GM13976 (cell line): ENCODE results near the gene CEP135.

Experiments used
- DNase-seq: peaks from one replicate; pipeline ENCODE4 v3.0.0; 2012; ENCODE audit warnings: low spot score
- in situ Hi-C: fragments of 300-500 bp; cut with MboI; formaldehyde crosslinking; loops from one replicate; pipeline ENCODE4 v1.12.0; 2022; ENCODE audit warnings: low sequenced_read_pairs, mixed read lengths, inconsistent platforms; ENCODE audit not compliant: unreplicated experiment
- TF ChIP-seq, protein P1 (sequence below): IDR thresholded peaks from 2 replicates; pipeline ENCODE4 v1.5.1; 2012; ENCODE audit warnings: borderline replicate concordance, mild to moderate bottlenecking; ENCODE audit not compliant: insufficient read depth; ENCODE audit errors: extremely low read depth, missing control alignments, control extremely low read depth

CEP135 gene

DNA sequence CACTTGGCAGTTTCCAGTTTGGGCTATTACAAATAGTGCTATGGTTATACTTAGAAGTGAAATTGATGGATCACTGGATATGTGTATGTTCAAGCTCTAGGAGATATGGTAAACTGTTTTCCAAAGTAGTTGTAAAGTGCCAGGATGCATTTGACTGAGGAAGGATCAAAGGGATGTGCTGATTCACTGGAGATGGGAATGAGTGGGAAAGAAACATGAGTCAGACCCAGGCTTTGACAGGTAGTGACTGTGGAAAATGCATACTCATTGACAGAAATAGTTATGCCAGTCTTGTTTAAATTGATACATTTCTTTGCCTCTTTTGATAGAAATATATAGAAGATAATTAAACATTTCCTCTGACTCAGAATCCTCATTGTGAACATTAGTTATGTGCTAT lies 77.9 kb downstream of the CEP135 start:
- in situ Hi-C loops: no loop called here
- DNase-seq: no peak
- TF ChIP-seq, protein P1, sequence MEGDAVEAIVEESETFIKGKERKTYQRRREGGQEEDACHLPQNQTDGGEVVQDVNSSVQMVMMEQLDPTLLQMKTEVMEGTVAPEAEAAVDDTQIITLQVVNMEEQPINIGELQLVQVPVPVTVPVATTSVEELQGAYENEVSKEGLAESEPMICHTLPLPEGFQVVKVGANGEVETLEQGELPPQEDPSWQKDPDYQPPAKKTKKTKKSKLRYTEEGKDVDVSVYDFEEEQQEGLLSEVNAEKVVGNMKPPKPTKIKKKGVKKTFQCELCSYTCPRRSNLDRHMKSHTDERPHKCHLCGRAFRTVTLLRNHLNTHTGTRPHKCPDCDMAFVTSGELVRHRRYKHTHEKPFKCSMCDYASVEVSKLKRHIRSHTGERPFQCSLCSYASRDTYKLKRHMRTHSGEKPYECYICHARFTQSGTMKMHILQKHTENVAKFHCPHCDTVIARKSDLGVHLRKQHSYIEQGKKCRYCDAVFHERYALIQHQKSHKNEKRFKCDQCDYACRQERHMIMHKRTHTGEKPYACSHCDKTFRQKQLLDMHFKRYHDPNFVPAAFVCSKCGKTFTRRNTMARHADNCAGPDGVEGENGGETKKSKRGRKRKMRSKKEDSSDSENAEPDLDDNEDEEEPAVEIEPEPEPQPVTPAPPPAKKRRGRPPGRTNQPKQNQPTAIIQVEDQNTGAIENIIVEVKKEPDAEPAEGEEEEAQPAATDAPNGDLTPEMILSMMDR: no peak

DNA sequence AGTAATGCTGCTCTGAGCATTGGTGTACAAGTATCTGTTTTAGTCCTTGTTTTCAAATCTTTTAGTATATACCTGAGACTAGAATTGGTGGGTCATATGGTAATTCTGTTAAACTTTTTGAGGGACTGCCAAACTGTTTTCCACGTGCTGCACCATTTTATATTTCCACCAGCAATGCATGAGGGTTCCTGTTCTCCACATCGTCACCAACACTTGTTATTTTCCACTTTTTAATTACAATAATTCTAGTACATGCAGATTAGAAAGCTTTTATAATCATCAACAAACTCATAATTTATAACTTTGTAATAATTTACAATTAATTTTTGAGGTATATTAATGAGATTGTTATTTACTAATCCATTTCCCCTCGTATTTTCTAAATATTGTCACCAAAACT lies 79.4 kb downstream of the CEP135 start:
- DNase-seq: no peak
- TF ChIP-seq, protein P1: no peak
- in situ Hi-C loops: no loop called here

DNA sequence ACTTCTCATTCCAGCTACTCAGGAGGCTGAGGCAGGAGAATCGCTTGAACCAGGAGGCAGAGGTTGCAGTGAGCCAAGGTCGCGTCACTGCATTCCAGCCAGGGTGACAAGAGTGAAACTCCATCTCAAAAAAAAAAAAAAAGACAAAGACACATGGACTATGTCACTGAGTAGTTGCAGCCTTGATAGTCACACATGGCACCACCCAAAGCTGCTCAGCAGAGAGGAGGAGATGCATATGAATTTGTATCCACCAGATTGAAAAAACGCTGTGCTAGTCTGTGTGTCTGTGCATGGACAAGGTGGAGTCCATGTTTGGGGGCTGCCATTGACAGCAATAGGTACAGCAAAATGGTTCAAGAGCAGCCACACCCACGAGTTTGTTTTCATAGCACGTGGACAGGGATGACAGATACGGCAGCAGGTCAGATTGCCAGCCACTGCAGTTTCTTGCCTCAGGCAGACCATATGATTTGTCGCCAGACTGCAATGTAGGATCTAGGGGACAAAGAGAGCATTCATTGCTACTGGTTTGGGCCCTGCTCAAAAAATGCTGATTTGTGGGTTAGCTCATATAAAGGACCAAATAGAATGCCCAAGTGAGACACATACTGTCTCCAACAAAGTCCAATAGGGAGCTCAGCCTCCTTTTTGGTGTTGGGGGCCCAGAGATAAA lies 89.9 kb downstream of the CEP135 start:
- TF ChIP-seq, protein P1: no peak
- DNase-seq: no peak
- in situ Hi-C loops: no loop called here

DNA sequence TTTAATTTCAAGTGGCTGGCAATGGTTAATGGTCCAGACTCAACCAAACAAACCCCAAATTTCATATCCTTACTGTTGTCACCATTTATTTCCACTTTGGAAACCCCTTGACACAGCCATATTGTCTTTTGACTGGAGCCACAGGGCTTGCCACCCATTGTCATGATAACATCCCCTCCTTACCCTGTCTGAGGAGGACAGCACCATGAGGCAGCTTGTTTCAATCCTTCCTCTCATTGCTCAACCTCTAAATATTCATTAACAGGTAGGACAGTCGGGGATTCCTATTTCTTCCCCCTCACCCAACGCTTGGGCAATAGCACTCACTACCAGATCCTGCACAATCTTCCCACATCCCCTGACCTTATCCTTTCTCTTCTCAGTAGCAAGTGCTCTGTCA lies 92.1 kb downstream of the CEP135 start:
- in situ Hi-C loops: no loop called here
- TF ChIP-seq, protein P1: no peak
- no peak for DNase-seq

DNA sequence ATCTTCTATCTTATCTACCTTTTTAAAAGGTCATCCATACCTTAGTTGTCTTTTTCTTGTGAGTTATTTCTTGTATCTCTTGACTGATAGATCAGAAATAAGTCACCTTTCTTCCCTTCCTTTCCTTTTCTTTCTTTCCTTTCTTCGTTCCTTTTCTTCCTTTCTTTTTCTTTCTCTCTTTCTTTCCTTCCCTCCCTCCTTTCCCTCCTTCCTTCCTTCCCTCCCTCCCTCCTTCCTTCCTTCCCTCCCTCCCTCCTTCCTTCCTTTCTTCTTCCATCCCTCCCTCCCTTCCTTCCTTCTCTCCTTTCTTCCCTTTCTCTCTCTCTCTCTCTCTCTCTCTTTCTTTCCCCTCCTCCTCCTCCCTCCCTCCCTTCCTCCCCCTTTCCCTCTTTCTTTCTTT lies 93.5 kb downstream of the CEP135 start:
- DNase-seq: no peak
- TF ChIP-seq, protein P1: no peak
- in situ Hi-C loops: no loop called here

DNA sequence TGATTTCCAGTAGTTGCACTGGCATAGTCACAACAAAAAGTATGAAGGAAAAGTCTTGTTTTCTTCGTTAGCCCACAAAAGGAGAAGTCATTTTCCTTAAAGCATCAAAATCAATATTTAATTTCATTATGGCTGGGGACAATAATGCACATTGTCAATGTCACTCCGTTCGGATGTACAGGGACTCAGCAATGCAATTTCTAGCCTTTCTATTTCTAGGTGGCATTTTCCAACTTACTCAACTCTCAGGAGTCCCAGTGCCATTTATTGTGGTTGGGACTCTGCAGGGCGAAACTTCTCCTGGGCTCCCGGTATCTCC lies 99.6 kb downstream of the CEP135 start:
- DNase-seq: no peak
- TF ChIP-seq, protein P1: no peak
- in situ Hi-C loops: no loop called here
